ENCODE measurements around the gene TMEM248. TPM values are rescaled to one million over a fixed set of nuclear protein-coding genes. Genes with fewer than 3 reads are reported as not detected.

The TMEM248 gene
- total RNA-seq, 1 donor from 2014 or later, result 98.0 TPM

DNA sequence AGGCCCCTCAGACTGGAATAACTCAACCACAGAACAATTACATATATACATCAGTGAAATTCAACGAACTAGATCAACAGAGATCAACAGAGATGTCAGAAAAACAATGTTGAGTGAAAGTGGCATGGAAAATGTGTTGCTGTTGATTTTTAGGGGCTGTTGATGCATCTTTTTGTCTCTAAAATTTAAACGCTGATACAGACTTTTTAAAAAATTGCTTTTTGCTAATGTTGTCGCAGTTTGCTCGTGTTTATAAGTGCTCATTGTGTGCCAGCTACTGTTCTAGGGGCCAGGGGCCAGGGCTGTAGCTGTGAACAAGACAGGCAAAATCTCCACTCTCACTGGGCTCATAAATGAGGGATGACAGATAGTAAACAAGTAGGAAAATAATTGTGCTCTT lies 18.3 kb downstream of the TMEM248 start:
- Histone ChIP-seq H3K36me3 (ENCODE audit: insufficient read depth, low read length) (peaks cover 17% of the 10 kb centered on the region), H4K20me1 (ENCODE audit: insufficient read depth, low read length) (peaks cover 75% of the 10 kb centered on the region), H2AFZ (ENCODE audit: low read depth, low read length) (no peak overlapping the region), H3K4me1 (ENCODE audit: insufficient read depth, low read length) (no peaks in the 10 kb centered on the region), H3K9me3 (ENCODE audit: insufficient read depth, low read depth, low read length) (no peaks in the 10 kb centered on the region), H3K27ac (ENCODE audit: low read depth, low read length) (no peak overlapping the region), H3K4me3 (ENCODE audit: insufficient read depth, low read depth, low read length) (no peak overlapping the region), H3K27me3 (ENCODE audit: insufficient read depth, low read length) (no peaks in the 10 kb centered on the region), H3K79me2 (ENCODE audit: insufficient read depth, low read length) (peaks cover 82% of the 10 kb centered on the region), H3K9ac (ENCODE audit: low read length) (no peak overlapping the region), H3K4me2 (ENCODE audit: low read length) (no peak overlapping the region)
- Mint-ChIP-seq H3K9me3 (ENCODE audit: unreplicated experiment) (no peaks in the 10 kb centered on the region), H3K27me3 (ENCODE audit: low read depth, unreplicated experiment) (no peaks in the 10 kb centered on the region), H3K27ac (ENCODE audit: unreplicated experiment) (no peak overlapping the region), H3K4me3 (ENCODE audit: unreplicated experiment) (no peak overlapping the region), H3K36me3 (ENCODE audit: low read depth, unreplicated experiment) (peaks cover 10% of the 10 kb centered on the region), H3K4me1 (ENCODE audit: low read depth, unreplicated experiment) (no peaks in the 10 kb centered on the region)
- TF ChIP-seq, protein P1, sequence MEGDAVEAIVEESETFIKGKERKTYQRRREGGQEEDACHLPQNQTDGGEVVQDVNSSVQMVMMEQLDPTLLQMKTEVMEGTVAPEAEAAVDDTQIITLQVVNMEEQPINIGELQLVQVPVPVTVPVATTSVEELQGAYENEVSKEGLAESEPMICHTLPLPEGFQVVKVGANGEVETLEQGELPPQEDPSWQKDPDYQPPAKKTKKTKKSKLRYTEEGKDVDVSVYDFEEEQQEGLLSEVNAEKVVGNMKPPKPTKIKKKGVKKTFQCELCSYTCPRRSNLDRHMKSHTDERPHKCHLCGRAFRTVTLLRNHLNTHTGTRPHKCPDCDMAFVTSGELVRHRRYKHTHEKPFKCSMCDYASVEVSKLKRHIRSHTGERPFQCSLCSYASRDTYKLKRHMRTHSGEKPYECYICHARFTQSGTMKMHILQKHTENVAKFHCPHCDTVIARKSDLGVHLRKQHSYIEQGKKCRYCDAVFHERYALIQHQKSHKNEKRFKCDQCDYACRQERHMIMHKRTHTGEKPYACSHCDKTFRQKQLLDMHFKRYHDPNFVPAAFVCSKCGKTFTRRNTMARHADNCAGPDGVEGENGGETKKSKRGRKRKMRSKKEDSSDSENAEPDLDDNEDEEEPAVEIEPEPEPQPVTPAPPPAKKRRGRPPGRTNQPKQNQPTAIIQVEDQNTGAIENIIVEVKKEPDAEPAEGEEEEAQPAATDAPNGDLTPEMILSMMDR (IDR thresholded peaks at IDR 0.05; ENCODE audit: insufficient read depth, low read depth, low read length), result no peak
- TF ChIP-seq EZH2 (IDR thresholded peaks at IDR 0.05; ENCODE audit: insufficient read depth, low read length), result no peak
- no peak for DNase-seq (ENCODE audit: low read depth)
- FAIRE-seq, result no peak

DNA sequence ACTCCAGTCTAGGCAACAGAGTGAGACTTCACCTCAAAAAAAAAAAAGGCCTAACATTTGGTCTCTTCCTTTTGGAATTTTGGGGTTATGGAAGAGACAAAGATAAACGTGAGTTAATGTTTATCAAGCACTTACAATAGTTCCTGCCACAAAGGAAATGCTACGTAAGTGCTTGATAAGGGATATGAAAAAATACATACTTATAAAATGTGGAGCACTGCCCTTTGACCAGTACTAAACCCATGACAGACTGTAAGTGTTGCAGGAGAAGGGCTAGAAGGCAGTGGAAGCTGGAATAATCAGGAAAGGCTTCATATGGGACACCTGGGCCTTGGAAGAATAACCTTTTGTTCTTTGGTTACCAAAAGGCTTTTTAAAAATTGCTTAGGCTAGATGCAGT lies 25.5 kb downstream of the TMEM248 start:
- H3K27ac ChIP-seq (ENCODE audit: low read depth, low read length), result no peak overlapping the region
- peaks cover 13% of the 10 kb centered on the region for H3K79me2 ChIP-seq (ENCODE audit: insufficient read depth, low read length)
- H3K9me3 ChIP-seq (ENCODE audit: insufficient read depth, low read depth, low read length), result no peaks in the 10 kb centered on the region
- peaks cover 12% of the 10 kb centered on the region for H3K36me3 Mint-ChIP-seq (ENCODE audit: low read depth, unreplicated experiment)
- H3K27me3 ChIP-seq (ENCODE audit: insufficient read depth, low read length), result no peaks in the 10 kb centered on the region
- no peaks in the 10 kb centered on the region for H3K4me1 Mint-ChIP-seq (ENCODE audit: low read depth, unreplicated experiment)
- no peak for TF ChIP-seq EZH2 (IDR thresholded peaks at IDR 0.05; ENCODE audit: insufficient read depth, low read length)
- TF ChIP-seq, protein P1 (IDR thresholded peaks at IDR 0.05; ENCODE audit: insufficient read depth, low read depth, low read length), result no peak
- no peak for FAIRE-seq
- H2AFZ ChIP-seq (ENCODE audit: low read depth, low read length), result no peak overlapping the region
- peaks cover 41% of the 10 kb centered on the region for H3K36me3 ChIP-seq (ENCODE audit: insufficient read depth, low read length)
- peaks cover 3% of the 10 kb centered on the region for H3K4me1 ChIP-seq (ENCODE audit: insufficient read depth, low read length)
- no peak overlapping the region for H3K27ac Mint-ChIP-seq (ENCODE audit: unreplicated experiment)
- no peaks in the 10 kb centered on the region for H3K27me3 Mint-ChIP-seq (ENCODE audit: low read depth, unreplicated experiment)
- peaks cover 28% of the 10 kb centered on the region for H4K20me1 ChIP-seq (ENCODE audit: insufficient read depth, low read length)
- H3K9ac ChIP-seq (ENCODE audit: low read length), result no peak overlapping the region
- H3K9me3 Mint-ChIP-seq (ENCODE audit: unreplicated experiment), result no peaks in the 10 kb centered on the region
- no peak overlapping the region for H3K4me2 ChIP-seq (ENCODE audit: low read length)
- no peak overlapping the region for H3K4me3 Mint-ChIP-seq (ENCODE audit: unreplicated experiment)
- DNase-seq (ENCODE audit: low read depth), result no peak
- H3K4me3 ChIP-seq (ENCODE audit: insufficient read depth, low read depth, low read length), result no peak overlapping the region

DNA sequence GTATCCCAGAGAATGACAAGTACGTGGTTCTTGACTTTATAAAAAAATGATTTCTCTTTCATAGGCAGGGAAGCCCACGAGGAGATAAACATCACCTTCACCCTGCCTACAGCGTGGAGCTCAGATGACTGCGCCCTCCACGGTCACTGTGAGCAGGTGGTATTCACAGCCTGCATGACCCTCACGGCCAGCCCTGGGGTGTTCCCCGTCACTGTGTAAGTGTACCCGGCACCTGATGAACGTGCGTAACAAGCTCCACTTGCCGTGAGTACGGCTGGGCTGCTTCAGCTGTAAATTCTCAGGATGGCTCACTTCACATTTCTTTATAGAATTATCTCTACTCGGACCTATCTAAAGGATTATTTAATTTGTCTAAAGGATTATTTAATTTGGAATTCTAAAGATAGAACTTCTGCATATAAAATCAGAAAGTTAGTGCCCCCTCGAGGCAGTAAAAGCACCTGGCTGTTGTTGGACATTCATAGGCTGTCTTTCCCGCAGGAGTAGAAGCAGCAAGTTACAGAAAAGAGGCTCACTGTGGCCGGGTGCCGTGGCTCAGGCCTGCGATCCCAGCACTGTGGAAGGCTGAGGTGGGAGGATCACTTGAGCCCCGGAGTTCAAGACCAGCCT lies 27.6 kb downstream of the TMEM248 start:
- Histone ChIP-seq H3K36me3 (ENCODE audit: insufficient read depth, low read length) (peaks cover 31% of the 10 kb centered on the region), H3K4me1 (ENCODE audit: insufficient read depth, low read length) (peaks cover 17% of the 10 kb centered on the region), H3K9ac (ENCODE audit: low read length) (no peak overlapping the region), H2AFZ (ENCODE audit: low read depth, low read length) (no peak overlapping the region), H3K4me3 (ENCODE audit: insufficient read depth, low read depth, low read length) (no peak overlapping the region), H3K79me2 (ENCODE audit: insufficient read depth, low read length) (peaks cover 5% of the 10 kb centered on the region), H4K20me1 (ENCODE audit: insufficient read depth, low read length) (peaks cover 15% of the 10 kb centered on the region), H3K9me3 (ENCODE audit: insufficient read depth, low read depth, low read length) (no peaks in the 10 kb centered on the region), H3K27ac (ENCODE audit: low read depth, low read length) (no peak overlapping the region), H3K27me3 (ENCODE audit: insufficient read depth, low read length) (no peaks in the 10 kb centered on the region), H3K4me2 (ENCODE audit: low read length) (no peak overlapping the region)
- FAIRE-seq (no peak), DNase-seq (ENCODE audit: low read depth) (no peak)
- no peaks in the 10 kb centered on the region for H3K9me3 Mint-ChIP-seq (ENCODE audit: unreplicated experiment)
- peaks cover 10% of the 10 kb centered on the region for H3K36me3 Mint-ChIP-seq (ENCODE audit: low read depth, unreplicated experiment)
- H3K27ac Mint-ChIP-seq (ENCODE audit: unreplicated experiment), result no peak overlapping the region
- TF ChIP-seq, protein P1 (IDR thresholded peaks at IDR 0.05; ENCODE audit: insufficient read depth, low read depth, low read length), result no peak
- no peak for TF ChIP-seq EZH2 (IDR thresholded peaks at IDR 0.05; ENCODE audit: insufficient read depth, low read length)
- no peaks in the 10 kb centered on the region for H3K27me3 Mint-ChIP-seq (ENCODE audit: low read depth, unreplicated experiment)
- no peak overlapping the region for H3K4me3 Mint-ChIP-seq (ENCODE audit: unreplicated experiment)
- H3K4me1 Mint-ChIP-seq (ENCODE audit: low read depth, unreplicated experiment), result peaks cover 13% of the 10 kb centered on the region

All from astrocyte (in vitro differentiated cells and primary cell).